DND-41 (cell line): ENCODE measurements around the gene SMG5.
"Not testable (repeated sequence)": the region's sequence is repeated elsewhere in the genome, so short reads cannot be mapped to it uniquely, and the experiment has no call there.

Experiments used
- ATAC-seq: fragments of 200-7000 bp; cut with Tn5 transposase; 3 replicates; pipeline ENCODE4 v1.9.1; 2021; ENCODE audit warnings: low read depth; ENCODE audit not compliant: insufficient read depth
- DNase-seq: peaks from one replicate; pipeline ENCODE4 v3.0.0-alpha.2; 2020
- H2AFZ ChIP-seq: 2 replicates; pipeline ENCODE4 v1.6.0; 2012; ENCODE audit warnings: low read depth, low read length
- H3K27ac ChIP-seq: 2 replicates; pipeline ENCODE4 v1.5.1; 2012; ENCODE audit warnings: low read length, inconsistent platforms
- H3K27me3 ChIP-seq: fragments of 200-600 bp; sonication (generic); 2 replicates; pipeline ENCODE4 v1.6.0; 2012; ENCODE audit warnings: low read length, mild to moderate bottlenecking, inconsistent platforms; ENCODE audit not compliant: insufficient read depth, poor library complexity
- H3K36me3 ChIP-seq: 2 replicates; pipeline ENCODE4 v1.5.1; 2012; ENCODE audit warnings: low read length, inconsistent platforms; ENCODE audit not compliant: insufficient read depth
- H3K4me1 ChIP-seq: 2 replicates; pipeline ENCODE4 v1.5.1; 2012; ENCODE audit warnings: mild to moderate bottlenecking, low read length; ENCODE audit not compliant: insufficient read depth
- H3K4me2 ChIP-seq: 2 replicates; pipeline ENCODE4 v1.6.0; 2012; ENCODE audit warnings: mild to moderate bottlenecking, moderate library complexity, low read length, inconsistent platforms; ENCODE audit not compliant: insufficient read depth
- H3K4me3 ChIP-seq, 2 experiments: fragments of 200-600 bp in 1 of 2; shearing (Covaris generic) in 1 of 2; 2 replicates each; pipeline ENCODE4 v1.5.1; 2012 to 2016; ENCODE audit warnings: inconsistent platforms in 2 of 2, low read length in 2 of 2, mild to moderate bottlenecking in 2 of 2, low read depth in 1 of 2, moderate library complexity in 1 of 2
- H3K79me2 ChIP-seq: 2 replicates; pipeline ENCODE4 v1.6.0; 2012; ENCODE audit warnings: low read length, inconsistent platforms; ENCODE audit not compliant: insufficient read depth
- H3K9ac ChIP-seq: 2 replicates; pipeline ENCODE4 v1.6.0; 2012; ENCODE audit warnings: low read depth, mild to moderate bottlenecking, inconsistent platforms, low read length, moderate library complexity
- H3K9me3 ChIP-seq: 2 replicates; pipeline ENCODE4 v1.5.1; 2012; ENCODE audit warnings: low read length, moderate library complexity, mild to moderate bottlenecking, inconsistent platforms; ENCODE audit not compliant: insufficient read depth, severe bottlenecking
- H4K20me1 ChIP-seq: 2 replicates; pipeline ENCODE4 v1.6.0; 2012; ENCODE audit warnings: low read length; ENCODE audit not compliant: insufficient read depth
- CTCF ChIP-seq: IDR thresholded peaks from 2 replicates; pipeline ENCODE4 v1.5.1; 2012; ENCODE audit warnings: borderline replicate concordance, low read length, moderate library complexity, mild to moderate bottlenecking; ENCODE audit not compliant: poor library complexity, severe bottlenecking; ENCODE audit errors: extremely low read depth
- EZH2 ChIP-seq: IDR thresholded peaks from 3 replicates; pipeline ENCODE4 v1.6.1; 2012; ENCODE audit warnings: borderline replicate concordance, low read depth, mild to moderate bottlenecking, moderate library complexity, low read length, inconsistent platforms; ENCODE audit not compliant: severe bottlenecking

The SMG5 gene

GRCh38 chr1:156282479-156283222, at the start of gene SMG5:
TSS of gene SMG5 (minus strand) at chr1:156282825. CDS start at chr1:156282680, 145 bp downstream.
- peaks cover 70% of the 10 kb centered on the region for H3K79me2 ChIP-seq
- peak within 1 kb of the TSS; percentile 85 for H3K9ac ChIP-seq
- H3K4me2 ChIP-seq: peak within 1 kb of the TSS; percentile 92
- peaks cover 37% of the 10 kb centered on the region for H3K4me1 ChIP-seq
- peaks cover 39% of the 10 kb centered on the region for H4K20me1 ChIP-seq
- H3K36me3 ChIP-seq: peaks cover 42% of the 10 kb centered on the region
- TF ChIP-seq CTCF: no peak
- TF ChIP-seq EZH2: no peak
- no peaks in the 10 kb centered on the region for H3K9me3 ChIP-seq
- H3K27ac ChIP-seq: peak within 1 kb of the TSS; percentile 86
- peak within 1 kb of the TSS; percentile 93 for H2AFZ ChIP-seq
- ATAC-seq (peak; percentile 95), DNase-seq (peak; percentile 97)
- H3K4me3 ChIP-seq: peak within 1 kb of the TSS; percentile 80 to 91
- no peaks in the 10 kb centered on the region for H3K27me3 ChIP-seq

GRCh38 chr1:156323179-156323578, 40.6 kb upstream of the SMG5 start:
- not testable (repeated sequence) for H3K79me2 ChIP-seq, H3K9me3 ChIP-seq, DNase-seq, H3K4me2 ChIP-seq, H3K4me1 ChIP-seq, H2AFZ ChIP-seq, ATAC-seq, H3K4me3 ChIP-seq, H3K27ac ChIP-seq, H3K27me3 ChIP-seq, H3K9ac ChIP-seq
- Histone ChIP-seq H3K36me3 (peaks cover 79% of the 10 kb centered on the region), H4K20me1 (peaks cover 15% of the 10 kb centered on the region; the same call in 1 of the 2 replicates)

- Histone ChIP-seq H2AFZ (no peak overlapping the region), H3K27me3 (no peaks in the 10 kb centered on the region), H3K9me3 (no peaks in the 10 kb centered on the region), H4K20me1 (peaks cover 15% of the 10 kb centered on the region; the same call in 1 of the 2 replicates), H3K9ac (no peak overlapping the region), H3K36me3 (peaks cover 92% of the 10 kb centered on the region), H3K4me2 (no peak overlapping the region), H3K4me3 (no peak overlapping the region), H3K4me1 (no peaks in the 10 kb centered on the region), H3K27ac (no peak overlapping the region), H3K79me2 (peaks cover 9% of the 10 kb centered on the region)
- ATAC-seq: no peak
- TF ChIP-seq EZH2 (no peak), CTCF (no peak)
- DNase-seq: no peak
Observed at GRCh38 chr1:156320560-156320959, 37.9 kb upstream of the SMG5 start.

GRCh38 chr1:156319664-156320063, 37.0 kb upstream of the SMG5 start:
- TF ChIP-seq EZH2 (no peak), CTCF (peak; percentile 61)
- Histone ChIP-seq H3K9ac (no peak overlapping the region), H3K27ac (no peak overlapping the region), H3K4me3 (no peak overlapping the region), H3K27me3 (no peaks in the 10 kb centered on the region), H4K20me1 (peaks cover 13% of the 10 kb centered on the region; the same call in 1 of the 2 replicates), H3K36me3 (peaks cover 92% of the 10 kb centered on the region), H3K4me1 (no peaks in the 10 kb centered on the region), H2AFZ (no peak overlapping the region), H3K79me2 (peaks cover 4% of the 10 kb centered on the region), H3K9me3 (no peaks in the 10 kb centered on the region), H3K4me2 (no peak overlapping the region)
- ATAC-seq (no peak), DNase-seq (no peak)
